ENCODE data around the gene LDOC1.

DNA sequence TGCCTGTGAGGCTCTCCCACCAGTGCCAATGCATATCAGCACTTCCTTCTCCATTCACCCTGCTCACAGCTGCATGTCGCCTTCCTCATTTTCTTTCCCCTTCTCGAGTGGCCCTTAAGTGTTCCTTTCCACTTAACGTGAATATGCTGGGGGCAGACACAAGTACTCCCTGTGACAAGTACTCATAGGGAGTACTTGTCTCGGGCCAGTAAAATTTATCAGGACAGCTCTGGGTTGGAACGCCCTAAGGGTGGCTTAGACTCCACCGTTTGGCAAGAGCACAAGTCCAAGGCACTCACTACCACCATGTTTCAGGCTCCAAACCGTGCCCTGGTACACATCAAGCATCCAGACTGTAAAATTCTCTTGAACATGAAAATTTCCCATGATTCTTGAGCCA is 3.9 kb upstream of the LDOC1 start:
- TF ChIP-seq, protein P1, sequence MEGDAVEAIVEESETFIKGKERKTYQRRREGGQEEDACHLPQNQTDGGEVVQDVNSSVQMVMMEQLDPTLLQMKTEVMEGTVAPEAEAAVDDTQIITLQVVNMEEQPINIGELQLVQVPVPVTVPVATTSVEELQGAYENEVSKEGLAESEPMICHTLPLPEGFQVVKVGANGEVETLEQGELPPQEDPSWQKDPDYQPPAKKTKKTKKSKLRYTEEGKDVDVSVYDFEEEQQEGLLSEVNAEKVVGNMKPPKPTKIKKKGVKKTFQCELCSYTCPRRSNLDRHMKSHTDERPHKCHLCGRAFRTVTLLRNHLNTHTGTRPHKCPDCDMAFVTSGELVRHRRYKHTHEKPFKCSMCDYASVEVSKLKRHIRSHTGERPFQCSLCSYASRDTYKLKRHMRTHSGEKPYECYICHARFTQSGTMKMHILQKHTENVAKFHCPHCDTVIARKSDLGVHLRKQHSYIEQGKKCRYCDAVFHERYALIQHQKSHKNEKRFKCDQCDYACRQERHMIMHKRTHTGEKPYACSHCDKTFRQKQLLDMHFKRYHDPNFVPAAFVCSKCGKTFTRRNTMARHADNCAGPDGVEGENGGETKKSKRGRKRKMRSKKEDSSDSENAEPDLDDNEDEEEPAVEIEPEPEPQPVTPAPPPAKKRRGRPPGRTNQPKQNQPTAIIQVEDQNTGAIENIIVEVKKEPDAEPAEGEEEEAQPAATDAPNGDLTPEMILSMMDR (conservative IDR thresholded peaks at IDR 0.05 in 1 of 2, IDR thresholded peaks at IDR 0.05 in 1 of 2; ENCODE audit: low read depth in 1 of 2, low read length in 2 of 2), result no peak
- no peak for TF ChIP-seq EZH2 (IDR thresholded peaks at IDR 0.05; ENCODE audit: low read length, missing control alignments)

Data from fibroblast of lung (primary cell).